HG03175 (cell line): ENCODE results near the gene CEBPZ.
"Not testable (repeated sequence)": the region's sequence is repeated elsewhere in the genome, so short reads cannot be mapped to it uniquely, and the experiment has no call there.

Experiments used
- ATAC-seq: cut with Tn5 transposase; IDR thresholded peaks from one replicate; pipeline ENCODE4 v1.9.1; 2021; ENCODE audit warnings: mild to moderate bottlenecking, moderate library complexity; ENCODE audit not compliant: unreplicated experiment

The CEBPZ gene

GRCh38 chr2:37224063-37224462 lies 7.3 kb downstream of the CEBPZ start:
- ATAC-seq = no peak

GRCh38 chr2:37223131-37223530 lies 8.3 kb downstream of the CEBPZ start:
- ATAC-seq = no peak

- no peak for ATAC-seq
These were observed 12.3 kb downstream of the CEBPZ start for GRCh38 chr2:37219046-37219445.

GRCh38 chr2:37215250-37215649 lies 16.1 kb downstream of the CEBPZ start:
- ATAC-seq = no peak

- ATAC-seq = no peak
These were observed 19.5 kb downstream of the CEBPZ start for GRCh38 chr2:37211939-37212338.

GRCh38 chr2:37211212-37211611 lies 20.2 kb downstream of the CEBPZ start:
- ATAC-seq = no peak

GRCh38 chr2:37206760-37207159 lies 24.6 kb downstream of the CEBPZ start:
- not testable (repeated sequence) for ATAC-seq

- ATAC-seq = no peak
These were observed 25.6 kb downstream of the CEBPZ start for GRCh38 chr2:37205689-37206341.

GRCh38 chr2:37205071-37205661 lies 26.2 kb downstream of the CEBPZ start:
- not testable (repeated sequence) for ATAC-seq

GRCh38 chr2:37203708-37204107 lies 27.7 kb downstream of the CEBPZ start:
- ATAC-seq = no peak

- ATAC-seq = no peak
These were observed 29.6 kb downstream of the CEBPZ start for GRCh38 chr2:37201766-37202165.

GRCh38 chr2:37201208-37201607 lies 30.2 kb downstream of the CEBPZ start:
- ATAC-seq = no peak

GRCh38 chr2:37198681-37199065 lies 32.7 kb downstream of the CEBPZ start:
- no peak for ATAC-seq

GRCh38 chr2:37196320-37197195 lies 34.8 kb downstream of the CEBPZ start, which contains the start of gene CEBPZOS:
Gene CEBPZOS (plus strand): TSS chr2:37196496. CDS start chr2:37199705, 3,209 bp downstream.
- ATAC-seq = peak; percentile 80

- peak; percentile 7 for ATAC-seq
These were observed 35.5 kb downstream of the CEBPZ start for GRCh38 chr2:37195862-37196319.

- ATAC-seq = no peak
These were observed 38.8 kb downstream of the CEBPZ start for GRCh38 chr2:37192551-37192950.

- ATAC-seq = no peak
These were observed 39.6 kb downstream of the CEBPZ start for GRCh38 chr2:37191747-37192146.

- ATAC-seq = no peak
These were observed 40.1 kb downstream of the CEBPZ start for GRCh38 chr2:37191253-37191652.

- no peak for ATAC-seq
These were observed 41.1 kb downstream of the CEBPZ start for GRCh38 chr2:37190290-37190689.

- no peak for ATAC-seq
These were observed 41.8 kb downstream of the CEBPZ start for GRCh38 chr2:37189452-37190153.

GRCh38 chr2:37188570-37188969 lies 42.8 kb downstream of the CEBPZ start, which contains the start of gene SULT6B1:
Gene SULT6B1 (minus strand): TSS chr2:37188670. CDS start chr2:37188640, 30 bp downstream.
- no peak for ATAC-seq
